IMR-90 (cell line): ENCODE results near the gene KIRREL1. TPM values are rescaled to one million over a fixed set of nuclear protein-coding genes. Genes with fewer than 3 reads are reported as not detected.

Experiments used
- ATAC-seq: fragments of 200-7000 bp; cut with Tn5 transposase; 2 replicates; pipeline ENCODE4 v1.9.1; 2020; ENCODE audit warnings: low read depth, mild to moderate bottlenecking, moderate library complexity
- BruUV-seq: library from RNA; stranded (reverse); fragments of 400-500 nt; replicated peaks from 2 replicates; lab custom pipeline; 2021; lab: Mats Ljungman, UMichigan
- CTCF ChIA-PET: fragments of 300-600 bp; formaldehyde crosslinking; extraction: SDS; loops from one replicate; lab custom pipeline; 2021; ENCODE audit warnings: antibody characterized with exemption; lab: Yijun Ruan, JAX
- POLR2A ChIA-PET: fragments of 300-600 bp; sonication (Branson Sonifier 250); formaldehyde crosslinking; loops from one replicate; lab custom pipeline; 2022; ENCODE audit warnings: antibody characterized with exemption; ENCODE audit not compliant: unreplicated experiment; lab: Charles Lee
- DNase-seq: peaks from one replicate; pipeline ENCODE4 v3.0.0; 2013
- H2AFZ ChIP-seq: replicated peaks from 2 replicates; pipeline ENCODE3; 2013; ENCODE audit warnings: low read length, mild to moderate bottlenecking; ENCODE audit not compliant: poor library complexity
- H2AK5ac ChIP-seq: 2 replicates; pipeline ENCODE4 v1.6.1; 2013; ENCODE audit warnings: low read depth, low read length, inconsistent platforms
- H2AK9ac ChIP-seq: replicated peaks from 2 replicates; pipeline ENCODE3; 2013; ENCODE audit warnings: mild to moderate bottlenecking, low read depth, low read length, moderate library complexity; ENCODE audit not compliant: poor library complexity
- H2BK120ac ChIP-seq: 2 replicates; pipeline ENCODE4 v1.6.1; 2013; ENCODE audit warnings: low read depth, low read length, inconsistent platforms
- H2BK15ac ChIP-seq: 3 replicates; pipeline ENCODE4 v1.6.1; 2013; ENCODE audit warnings: low read depth, low read length, inconsistent platforms
- H2BK20ac ChIP-seq: 2 replicates; pipeline ENCODE4 v1.6.1; 2013; ENCODE audit warnings: low read depth, mild to moderate bottlenecking, inconsistent platforms, low read length, moderate library complexity
- H2BK5ac ChIP-seq: 2 replicates; pipeline ENCODE4 v1.6.1; 2013; ENCODE audit warnings: mild to moderate bottlenecking, low read depth, low read length, inconsistent platforms; ENCODE audit not compliant: poor library complexity, severe bottlenecking
- H3K14ac ChIP-seq: replicated peaks from 2 replicates; pipeline ENCODE4 v1.6.1; 2013; ENCODE audit warnings: low read depth, low read length, inconsistent platforms
- H3K18ac ChIP-seq: 2 replicates; pipeline ENCODE4 v1.6.1; 2013; ENCODE audit warnings: low read depth, low read length, control low read depth
- H3K23ac ChIP-seq: 2 replicates; pipeline ENCODE4 v1.6.1; 2013; ENCODE audit warnings: low read depth, low read length, inconsistent platforms
- H3K27ac ChIP-seq: 2 replicates; pipeline ENCODE4 v1.5.1; 2013; ENCODE audit warnings: mild to moderate bottlenecking, control low read depth, low read length; ENCODE audit not compliant: insufficient read depth
- H3K27me3 ChIP-seq: 2 replicates; pipeline ENCODE4 v1.6.1; 2013; ENCODE audit warnings: low read length; ENCODE audit not compliant: control insufficient read depth, insufficient read depth
- H3K36me3 ChIP-seq: 2 replicates; pipeline ENCODE4 v1.6.1; 2013; ENCODE audit warnings: low read length, mixed read lengths; ENCODE audit not compliant: control insufficient read depth, insufficient read depth
- H3K4ac ChIP-seq: 2 replicates; pipeline ENCODE4 v1.6.1; 2013; ENCODE audit warnings: low read depth, low read length, inconsistent platforms
- H3K4me1 ChIP-seq: 2 replicates; pipeline ENCODE4 v1.6.1; 2013; ENCODE audit warnings: low read length, mixed read lengths; ENCODE audit not compliant: control insufficient read depth, insufficient read depth
- H3K4me2 ChIP-seq: 2 replicates; pipeline ENCODE4 v1.6.1; 2013; ENCODE audit warnings: low read depth, mild to moderate bottlenecking, control low read depth, low read length, moderate library complexity
- H3K4me3 ChIP-seq: 2 replicates; pipeline ENCODE4 v1.5.1; 2013; ENCODE audit warnings: low read depth, mild to moderate bottlenecking, control low read depth, low read length, moderate library complexity; ENCODE audit not compliant: insufficient read depth
- H3K56ac ChIP-seq: 2 replicates; pipeline ENCODE4 v1.6.1; 2013; ENCODE audit warnings: low read length, inconsistent platforms; ENCODE audit not compliant: insufficient read depth; ENCODE audit errors: extremely low read depth
- H3K79me1 ChIP-seq, 2 experiments: 2 replicates each; pipeline ENCODE4 v1.6.1; 2013; ENCODE audit warnings: low read length in 2 of 2, inconsistent platforms in 1 of 2, low read depth in 1 of 2
- H3K9ac ChIP-seq: 2 replicates; pipeline ENCODE4 v1.6.1; 2013; ENCODE audit warnings: low read depth, low read length, control low read depth
- H3K9me1 ChIP-seq: 2 replicates; pipeline ENCODE4 v1.6.1; 2013; ENCODE audit warnings: low read length, inconsistent platforms; ENCODE audit not compliant: insufficient read depth
- H3K9me3 ChIP-seq: 2 replicates; pipeline ENCODE4 v1.6.1; 2013; ENCODE audit warnings: low read length; ENCODE audit not compliant: control insufficient read depth, insufficient read depth
- H4K20me1 ChIP-seq: 2 replicates; pipeline ENCODE4 v1.6.1; 2013; ENCODE audit warnings: low read length, inconsistent platforms; ENCODE audit not compliant: insufficient read depth
- H4K5ac ChIP-seq: 2 replicates; pipeline ENCODE4 v1.6.1; 2013; ENCODE audit warnings: mild to moderate bottlenecking, low read depth, low read length, control low read depth
- H4K8ac ChIP-seq, 2 experiments: 2 replicates each; pipeline ENCODE4 v1.6.1; 2013; ENCODE audit warnings: low read depth in 2 of 2, low read length in 2 of 2, control low read depth in 1 of 2, inconsistent platforms in 1 of 2
- H4K91ac ChIP-seq: 2 replicates; pipeline ENCODE4 v1.6.1; 2013; ENCODE audit warnings: low read depth, low read length, inconsistent platforms; ENCODE audit not compliant: insufficient read depth
- CEBPB ChIP-seq: IDR thresholded peaks from 2 replicates; pipeline ENCODE4 v1.6.1; 2012; ENCODE audit warnings: low read depth, low read length, improper control_type of control experiment
- FOS ChIP-seq: fragments of 150-350 bp; IDR thresholded peaks from 2 replicates; pipeline ENCODE4 v1.6.1; 2016; ENCODE audit warnings: low read depth, low read length
- RCOR1 ChIP-seq: IDR thresholded peaks from 2 replicates; pipeline ENCODE4 v1.6.1; 2012; ENCODE audit warnings: mild to moderate bottlenecking, low read length, improper control_type of control experiment; ENCODE audit not compliant: insufficient replicate concordance
- WGBS, 2 experiments: methylation state at CpG; one replicate each; pipeline versions ENCODE4 v1.1.5 to v1.1.7; 2013; ENCODE audit warnings: missing lambda C conversion rate in 2 of 2; ENCODE audit not compliant: insufficient read length in 1 of 2; ENCODE audit errors: extremely low coverage in 2 of 2; 5-methylcytosine and 5-hydroxymethylcytosine counted together
- dilution Hi-C: fragments of 300-500 bp; cut with HindIII; formaldehyde crosslinking; loops from one replicate; pipeline ENCODE4 v1.14.3; 2018; ENCODE audit warnings: low sequenced_read_pairs; ENCODE audit not compliant: unreplicated experiment
- in situ Hi-C: fragments of 300-500 bp; cut with MboI; formaldehyde crosslinking; loops from 3 replicates; pipeline ENCODE4 v1.14.3; 2019; ENCODE audit warnings: low sequenced_read_pairs, inconsistent platforms, mixed read lengths
- intact Hi-C: fragments of 100-400 bp; cut with micrococcal nuclease; formaldehyde crosslinking; loops from 2 replicates; pipeline ENCODE4 v1.10.0; 2022
- polyA plus RNA-seq, 3 experiments: library from polyadenylated mRNA; depleted of rRNA; stranded (reverse); fragments of >200 nt; gene quantifications; 2 replicates each; pipeline ENCODE4 v1.2.3, GENCODE V29; 2012; ENCODE audit warnings: low replicate concordance in 1 of 3
- total RNA-seq: library from RNA; depleted of rRNA; stranded (reverse); fragments of >200 nt; gene quantifications from 2 replicates; pipeline ENCODE4 v1.2.3, GENCODE V29; 2012

The KIRREL1 gene
- total and polyA plus RNA-seq, 2 of the 4 experiments (the other 2 are of a cell fraction) = 58.1 to 64.7 TPM

DNA sequence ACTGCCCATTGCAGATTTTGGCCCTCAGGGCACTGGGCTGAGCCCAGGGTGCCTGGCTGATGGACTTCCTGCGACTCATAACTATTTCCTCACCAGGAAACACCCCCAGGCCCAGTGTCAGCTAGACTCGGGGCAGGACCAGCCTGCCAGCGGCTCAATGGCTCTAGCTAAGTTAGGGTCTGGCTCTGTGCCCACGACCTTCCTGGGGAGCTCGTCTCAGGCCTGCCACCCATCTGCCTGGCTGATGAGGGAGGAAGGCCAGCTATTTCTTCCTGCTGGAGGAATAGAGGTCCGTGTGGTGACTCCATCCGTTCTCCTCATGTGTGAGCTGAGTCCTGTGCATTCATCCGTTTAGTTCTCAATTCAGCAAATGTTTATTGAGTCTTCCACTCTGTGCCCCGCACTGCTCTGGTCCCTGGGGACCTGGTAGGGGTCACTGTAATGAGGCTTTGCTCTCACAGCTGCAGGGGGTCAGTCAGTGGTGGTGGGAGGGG is 44.5 kb downstream of the KIRREL1 start:
- H2AK9ac ChIP-seq = peak overlapping the region; percentile 31
- H2BK15ac ChIP-seq = peak overlapping the region; percentile 60; the same call in 1 of the 3 replicates
- H3K56ac ChIP-seq = peak overlapping the region; percentile 19; the same call in 1 of the 2 replicates
- ChIA-PET POLR2A (no interaction called here), CTCF (interaction anchor here (0.5 to 3.0 kb wide), 5 partner anchors 16 to 56 kb away, joined by 3 to 19 read pairs (median 4); no protein-coding TSS in a partner anchor)
- H3K4me1 ChIP-seq = peaks cover 22% of the 10 kb centered on the region
- H3K14ac ChIP-seq = peak overlapping the region; percentile 83
- H3K18ac ChIP-seq = 0 out of 2 replicates have a peak overlapping the region, but pooled peaks have one; percentile 7
- H4K20me1 ChIP-seq = peaks cover 70% of the 10 kb centered on the region
- H3K27ac ChIP-seq = peak overlapping the region; percentile 66
- H3K4me2 ChIP-seq = peak overlapping the region; percentile 26
- no TSS peak for BruUV-seq
- H3K27me3 ChIP-seq = no peaks in the 10 kb centered on the region
- H2AK5ac ChIP-seq = peak overlapping the region; percentile 80
- in situ Hi-C loops = no loop called here
- H2BK120ac ChIP-seq = peak overlapping the region; percentile 62
- peak overlapping the region; percentile 73 for H4K91ac ChIP-seq
- TF ChIP-seq CEBPB (peak; percentile 77), RCOR1 (no peak), FOS (peak; percentile 34; the same call in 1 of the 2 replicates)
- 18% methylated on average over 2 of the region's 9 CpGs; no CpG with 5 or more reads in 1 of the 2 experiments for WGBS, 2 experiments
- H3K9me1 ChIP-seq = peaks cover 34% of the 10 kb centered on the region
- peak overlapping the region; percentile 27; the same call in 1 of the 2 replicates for H3K9ac ChIP-seq
- peaks cover 32 to 87% of the 10 kb centered on the region in 2 experiments for H3K79me1 ChIP-seq
- H3K9me3 ChIP-seq = no peaks in the 10 kb centered on the region
- DNase-seq = peak; percentile 67
- H2AFZ ChIP-seq = peak overlapping the region; percentile 38
- H3K4me3 ChIP-seq = no peak overlapping the region
- intact Hi-C loops = loop anchor here (2.0 kb wide), 2 partner anchors 35 to 69 kb away; no protein-coding TSS in a partner anchor
- H3K4ac ChIP-seq = peak overlapping the region; percentile 82
- peak overlapping the region; percentile 11 to 24; a peak in 3 of 4 replicates for H4K8ac ChIP-seq
- H3K23ac ChIP-seq = peak overlapping the region; percentile 79
- dilution Hi-C loops = no loop called here
- H2BK5ac ChIP-seq = peak overlapping the region; percentile 78
- H4K5ac ChIP-seq = no peak overlapping the region
- H2BK20ac ChIP-seq = peak overlapping the region; percentile 52; the same call in 1 of the 2 replicates
- peaks cover 2% of the 10 kb centered on the region; the same call in 1 of the 2 replicates for H3K36me3 ChIP-seq
- ATAC-seq = peak; percentile 82
